GM06990 (cell line): ENCODE results near the gene CXXC5.

Experiments
- DNase-seq: peaks from one replicate; pipeline ENCODE4 v3.0.0-alpha.2; 2011; ENCODE audit not compliant: insufficient read length; ENCODE audit errors: extremely low read depth
- H3K27me3 ChIP-seq: replicated peaks from 2 replicates; pipeline ENCODE4 v1.6.0; 2011; ENCODE audit warnings: low read length; ENCODE audit not compliant: control insufficient read depth, insufficient read depth
- H3K36me3 ChIP-seq: 2 replicates; pipeline ENCODE4 v1.5.1; 2011; ENCODE audit warnings: low read length; ENCODE audit not compliant: control insufficient read depth, insufficient read depth
- H3K4me3 ChIP-seq: replicated peaks from 2 replicates; pipeline ENCODE4 v1.5.1; 2011; ENCODE audit warnings: low read depth, mild to moderate bottlenecking, control low read depth, low read length
- TF ChIP-seq, protein P1 (sequence below): IDR thresholded peaks from 2 replicates; pipeline ENCODE4 v1.5.1; 2011; ENCODE audit warnings: low read length, control low read depth, mild to moderate bottlenecking, inconsistent platforms; ENCODE audit not compliant: insufficient read depth, poor library complexity, severe bottlenecking

Gene CXXC5

DNA sequence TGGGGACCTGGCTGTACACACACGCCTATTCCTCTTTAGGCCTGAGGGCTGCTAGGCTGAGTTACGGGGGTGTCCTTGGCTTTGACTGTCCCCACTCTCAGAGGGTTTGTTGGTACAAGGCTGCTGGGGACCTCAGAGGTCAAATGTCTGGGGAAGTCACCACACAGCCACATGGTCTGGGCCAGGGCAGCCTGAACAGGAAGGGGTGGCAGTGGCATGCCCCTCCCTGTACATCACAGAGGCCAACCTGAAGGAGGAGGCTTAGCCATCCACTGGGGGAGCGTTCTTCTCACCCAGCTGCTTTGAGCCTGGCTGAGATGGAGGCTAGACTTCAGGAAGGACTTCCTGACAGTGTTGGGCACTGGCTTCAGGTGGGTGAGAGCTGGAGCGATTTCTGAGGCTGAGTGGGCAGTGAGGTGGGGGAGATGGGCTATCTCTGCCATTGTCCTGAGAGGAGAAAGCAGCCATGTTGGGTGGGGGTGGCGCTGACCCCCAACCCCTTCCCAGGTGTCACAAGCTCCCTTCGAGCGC lies 36.3 kb downstream of the CXXC5 start:
- DNase-seq: no peak
- Histone ChIP-seq H3K36me3 (peaks cover 20% of the 10 kb centered on the region), H3K4me3 (no peak overlapping the region), H3K27me3 (no peaks in the 10 kb centered on the region)
- TF ChIP-seq, protein P1, sequence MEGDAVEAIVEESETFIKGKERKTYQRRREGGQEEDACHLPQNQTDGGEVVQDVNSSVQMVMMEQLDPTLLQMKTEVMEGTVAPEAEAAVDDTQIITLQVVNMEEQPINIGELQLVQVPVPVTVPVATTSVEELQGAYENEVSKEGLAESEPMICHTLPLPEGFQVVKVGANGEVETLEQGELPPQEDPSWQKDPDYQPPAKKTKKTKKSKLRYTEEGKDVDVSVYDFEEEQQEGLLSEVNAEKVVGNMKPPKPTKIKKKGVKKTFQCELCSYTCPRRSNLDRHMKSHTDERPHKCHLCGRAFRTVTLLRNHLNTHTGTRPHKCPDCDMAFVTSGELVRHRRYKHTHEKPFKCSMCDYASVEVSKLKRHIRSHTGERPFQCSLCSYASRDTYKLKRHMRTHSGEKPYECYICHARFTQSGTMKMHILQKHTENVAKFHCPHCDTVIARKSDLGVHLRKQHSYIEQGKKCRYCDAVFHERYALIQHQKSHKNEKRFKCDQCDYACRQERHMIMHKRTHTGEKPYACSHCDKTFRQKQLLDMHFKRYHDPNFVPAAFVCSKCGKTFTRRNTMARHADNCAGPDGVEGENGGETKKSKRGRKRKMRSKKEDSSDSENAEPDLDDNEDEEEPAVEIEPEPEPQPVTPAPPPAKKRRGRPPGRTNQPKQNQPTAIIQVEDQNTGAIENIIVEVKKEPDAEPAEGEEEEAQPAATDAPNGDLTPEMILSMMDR: no peak

DNA sequence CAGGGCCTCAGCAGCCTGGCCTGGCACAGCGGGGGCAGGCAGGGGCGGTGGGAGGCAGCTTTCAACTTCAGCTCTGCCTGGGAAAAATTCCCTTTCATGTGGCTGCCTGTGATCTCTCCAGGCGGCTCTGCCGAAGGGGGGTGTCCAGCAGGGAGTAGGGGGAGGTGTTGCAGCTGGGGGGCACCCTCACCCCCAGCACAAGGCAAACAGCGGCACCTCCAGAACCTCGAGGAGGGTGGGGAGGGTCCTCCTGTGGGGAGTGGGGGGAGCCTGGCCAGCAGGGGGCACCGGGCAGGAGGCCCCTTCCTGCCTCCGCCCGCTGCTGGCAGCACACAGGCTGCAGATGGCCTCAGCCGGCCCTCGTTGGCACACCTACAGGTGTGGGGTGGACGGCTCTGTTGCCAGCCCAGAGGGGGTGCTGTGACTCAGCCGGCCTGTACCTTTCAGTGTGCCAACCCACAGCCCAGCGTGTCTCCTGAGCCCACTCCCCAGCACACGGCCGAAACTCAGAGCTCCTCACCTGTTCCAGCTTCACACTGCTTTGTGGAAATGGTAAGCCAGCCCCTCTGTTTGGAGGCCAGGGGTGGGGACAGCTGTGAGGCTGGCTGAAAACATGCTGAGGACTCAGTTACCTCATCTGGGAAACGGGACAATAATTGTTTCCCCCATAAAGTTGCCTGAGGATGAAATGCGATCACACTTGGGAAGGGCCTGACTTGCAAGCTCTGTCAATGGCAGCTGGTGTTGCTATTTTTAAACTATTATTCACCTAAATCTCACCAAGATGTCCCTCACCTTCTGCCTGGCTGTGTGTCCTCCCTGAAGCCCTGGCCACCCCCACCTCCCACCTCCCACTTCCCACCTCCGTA lies 37.0 kb downstream of the CXXC5 start:
- DNase-seq: no peak
- H3K4me3 ChIP-seq: no peak overlapping the region
- H3K27me3 ChIP-seq: no peaks in the 10 kb centered on the region
- TF ChIP-seq, protein P1: no peak
- H3K36me3 ChIP-seq: peaks cover 19% of the 10 kb centered on the region

DNA sequence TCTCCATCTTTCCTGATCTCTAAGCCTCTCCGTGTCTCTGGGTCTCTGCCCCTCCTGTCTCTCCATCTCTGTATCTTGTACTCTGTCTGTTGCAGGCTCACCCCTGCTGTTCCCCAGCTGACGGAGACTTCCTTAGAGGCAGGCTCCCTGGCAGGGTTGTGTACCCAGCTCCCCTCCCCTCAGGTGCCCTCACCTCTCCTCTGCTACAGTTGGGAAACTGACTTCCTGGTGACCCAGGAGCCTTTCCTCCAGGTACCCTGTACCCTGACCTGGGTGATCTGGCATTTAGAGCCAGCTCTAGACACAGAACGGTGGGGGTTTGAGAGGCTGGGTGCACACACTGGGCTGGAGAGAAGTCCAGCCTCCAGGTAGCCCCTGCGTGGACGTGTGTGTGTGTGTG lies 37.7 kb downstream of the CXXC5 start:
- TF ChIP-seq, protein P1: no peak
- Histone ChIP-seq H3K27me3 (no peaks in the 10 kb centered on the region), H3K4me3 (no peak overlapping the region), H3K36me3 (peaks cover 17% of the 10 kb centered on the region)
- no peak for DNase-seq

DNA sequence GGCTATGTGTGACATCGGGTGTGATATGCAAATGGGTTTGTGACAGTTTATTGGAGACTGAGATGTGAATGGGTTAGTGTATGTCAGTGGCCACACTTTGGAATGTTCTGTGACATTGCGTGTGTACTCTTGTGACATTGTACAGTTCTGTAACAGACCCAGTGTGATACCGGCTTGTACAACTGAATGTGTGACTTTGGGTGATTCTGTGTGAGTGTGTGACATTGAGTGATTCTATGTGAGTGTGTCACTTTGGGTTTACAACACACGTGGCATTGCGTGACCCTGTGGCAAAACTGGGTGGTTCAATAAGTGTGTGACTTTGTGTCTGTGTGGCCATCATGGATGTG lies 38.2 kb downstream of the CXXC5 start:
- no peak for DNase-seq
- TF ChIP-seq, protein P1: no peak
- Histone ChIP-seq H3K4me3 (no peak overlapping the region), H3K27me3 (no peaks in the 10 kb centered on the region), H3K36me3 (peaks cover 16% of the 10 kb centered on the region)

DNA sequence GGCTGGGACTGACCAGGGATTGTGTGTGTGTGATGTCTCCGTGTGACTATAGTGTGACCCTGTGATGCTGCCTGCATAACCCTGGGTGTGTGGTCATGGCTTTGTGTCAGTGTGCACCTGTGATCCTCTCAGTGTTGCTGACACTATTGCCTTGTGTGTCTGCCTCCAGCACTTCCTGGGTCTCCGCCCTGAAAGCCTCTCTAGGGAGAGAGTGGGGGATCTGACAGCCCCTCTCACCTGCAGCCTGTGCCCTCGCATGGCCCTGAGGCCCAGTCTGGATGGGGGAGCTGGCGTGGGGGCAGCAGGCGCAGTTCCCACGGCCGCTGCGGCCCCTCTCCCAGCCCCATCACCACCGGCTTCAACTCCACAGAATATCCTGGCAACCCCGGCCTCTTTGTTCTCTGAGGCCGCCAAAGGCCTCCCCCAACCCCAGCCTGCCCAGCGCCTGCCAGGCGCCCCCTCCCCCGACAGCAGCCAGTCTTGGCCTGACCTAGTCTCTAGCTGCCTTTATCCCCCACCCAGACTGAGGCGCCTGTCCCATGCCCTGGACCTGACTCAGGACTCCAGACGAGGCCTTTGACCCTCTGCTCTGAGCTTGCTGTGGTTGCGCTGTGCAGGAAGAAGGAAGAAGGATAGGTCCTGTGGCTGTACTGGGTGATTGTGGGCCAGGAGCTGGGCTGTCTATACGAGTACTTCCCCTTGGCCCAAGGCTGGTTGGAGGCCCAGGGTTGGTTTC lies 38.7 kb downstream of the CXXC5 start:
- no peak overlapping the region for H3K4me3 ChIP-seq

More for the DNA sequence above, 38.7 kb downstream of the CXXC5 start:
- TF ChIP-seq, protein P1: no peak
- Histone ChIP-seq H3K36me3 (peaks cover 12% of the 10 kb centered on the region), H3K27me3 (no peaks in the 10 kb centered on the region)
- DNase-seq: no peak
